Nephron progenitor cell (in vitro differentiated cells): ENCODE data around the gene JCAD.

Source experiments
- DNase-seq: peaks from one replicate; pipeline ENCODE4 v3.0.0; 2021
- H3K27ac Mint-ChIP-seq: 2 replicates; pipeline ENCODE4 v1.8.0; 2021; ENCODE audit warnings: mild to moderate bottlenecking, moderate library complexity, mixed read lengths
- H3K27me3 Mint-ChIP-seq: 2 replicates; pipeline ENCODE4 v1.8.0; 2021; ENCODE audit warnings: mild to moderate bottlenecking, low read depth, mixed read lengths; ENCODE audit not compliant: poor library complexity
- H3K36me3 Mint-ChIP-seq: 2 replicates; pipeline ENCODE4 v1.8.0; 2021; ENCODE audit warnings: low read depth, mixed read lengths
- H3K4me1 Mint-ChIP-seq: 2 replicates; pipeline ENCODE4 v1.8.0; 2021; ENCODE audit warnings: mixed read lengths
- H3K4me3 Mint-ChIP-seq: 2 replicates; pipeline ENCODE4 v1.8.0; 2021; ENCODE audit warnings: mild to moderate bottlenecking, moderate library complexity, mixed read lengths
- H3K9me3 Mint-ChIP-seq: 2 replicates; pipeline ENCODE4 v1.8.0; 2021; ENCODE audit warnings: mild to moderate bottlenecking, moderate library complexity, mixed read lengths
- CTCF ChIP-seq: fragments of 200-600 bp; sonication (generic); IDR thresholded peaks from 2 replicates; pipeline ENCODE4 v1.5.0; 2021; ENCODE audit warnings: antibody characterized with exemption

The JCAD gene

GRCh38 chr10:30058570-30059132 is 735 bp downstream of the JCAD start:
- Mint-ChIP-seq H3K9me3 (no peaks in the 10 kb centered on the region), H3K27me3 (peaks cover 31% of the 10 kb centered on the region), H3K27ac (no peak overlapping the region), H3K4me1 (peaks cover 48% of the 10 kb centered on the region), H3K36me3 (no peaks in the 10 kb centered on the region), H3K4me3 (peak overlapping the region; percentile 84)
- no peak for TF ChIP-seq CTCF
- DNase-seq, result peak; percentile 57

GRCh38 chr10:30057894-30058556 is 1.4 kb downstream of the JCAD start:
- Mint-ChIP-seq H3K27me3 (peaks cover 31% of the 10 kb centered on the region), H3K4me3 (peak overlapping the region; percentile 84), H3K36me3 (no peaks in the 10 kb centered on the region), H3K27ac (peak overlapping the region; percentile 64), H3K9me3 (no peaks in the 10 kb centered on the region), H3K4me1 (peaks cover 48% of the 10 kb centered on the region)
- DNase-seq, result peak; percentile 16
- TF ChIP-seq CTCF, result no peak

- TF ChIP-seq CTCF, result no peak
- no peak for DNase-seq
- H3K27me3 Mint-ChIP-seq, result peaks cover 30% of the 10 kb centered on the region
- peaks cover 48% of the 10 kb centered on the region for H3K4me1 Mint-ChIP-seq
- H3K27ac Mint-ChIP-seq, result peak overlapping the region; percentile 92
- no peaks in the 10 kb centered on the region for H3K9me3 Mint-ChIP-seq
- H3K4me3 Mint-ChIP-seq, result peak overlapping the region; percentile 84
- no peaks in the 10 kb centered on the region for H3K36me3 Mint-ChIP-seq
These were observed 2.0 kb downstream of the JCAD start for GRCh38 chr10:30057421-30057841.

GRCh38 chr10:30056767-30057355 is 2.5 kb downstream of the JCAD start:
- H3K4me1 Mint-ChIP-seq, result peaks cover 48% of the 10 kb centered on the region
- DNase-seq, result peak; percentile 35
- peaks cover 24% of the 10 kb centered on the region for H3K27me3 Mint-ChIP-seq
- no peaks in the 10 kb centered on the region for H3K36me3 Mint-ChIP-seq
- no peaks in the 10 kb centered on the region for H3K9me3 Mint-ChIP-seq
- peak overlapping the region; percentile 84 for H3K4me3 Mint-ChIP-seq
- TF ChIP-seq CTCF, result no peak
- peak overlapping the region; percentile 68 for H3K27ac Mint-ChIP-seq

GRCh38 chr10:30056281-30056680 is 3.1 kb downstream of the JCAD start:
- no peak overlapping the region for H3K4me3 Mint-ChIP-seq
- no peaks in the 10 kb centered on the region for H3K36me3 Mint-ChIP-seq
- H3K9me3 Mint-ChIP-seq, result no peaks in the 10 kb centered on the region
- peaks cover 18% of the 10 kb centered on the region for H3K27me3 Mint-ChIP-seq
- no peak overlapping the region for H3K27ac Mint-ChIP-seq
- TF ChIP-seq CTCF, result no peak
- peaks cover 48% of the 10 kb centered on the region for H3K4me1 Mint-ChIP-seq
- DNase-seq, result no peak
